ENCODE data around the gene ZIK1. TPM values are rescaled to one million over a fixed set of nuclear protein-coding genes. Genes with fewer than 3 reads are reported as not detected.

Gene ZIK1
- total RNA-seq, 1 experiment from 2014 or later = 1.7 TPM

Other genes with a start within 250 kb of the ZIK1 start
- 6.7 and 7.6 TPM in 2 replicates for gene ZNF304, start 232.9 kb upstream of the ZIK1 start, total RNA-seq (2014; rRNA removed; shearing (Covaris generic))
- gene TRAPPC2B, start 220.6 kb upstream of the ZIK1 start, total RNA-seq (2014; rRNA removed; shearing (Covaris generic)) = 12.4 and 14.8 TPM in 2 replicates
- gene ZNF547, start 220.6 kb upstream of the ZIK1 start, total RNA-seq (2014; rRNA removed; shearing (Covaris generic)) = 1.5 and 1.8 TPM in 2 replicates
- 12.7 and 13.7 TPM in 2 replicates for gene ZNF548, start 194.3 kb upstream of the ZIK1 start, total RNA-seq (2014; rRNA removed; shearing (Covaris generic))
- gene ZNF17, start 173.0 kb upstream of the ZIK1 start, total RNA-seq (2014; rRNA removed; shearing (Covaris generic)) = 4.6 and 4.8 TPM in 2 replicates
- gene ZNF749, start 148.8 kb upstream of the ZIK1 start, total RNA-seq (2014; rRNA removed; shearing (Covaris generic)) = 9.8 and 9.9 TPM in 2 replicates
- 0.05 and 0.08 TPM in 2 replicates for gene VN1R1, start 127.0 kb upstream of the ZIK1 start, total RNA-seq (2014; rRNA removed; shearing (Covaris generic))
- 6.6 and 6.8 TPM in 2 replicates for gene ZNF772, start 106.6 kb upstream of the ZIK1 start, total RNA-seq (2014; rRNA removed; shearing (Covaris generic))
- 6.5 and 8.6 TPM in 2 replicates for gene ZNF419, start 96.4 kb upstream of the ZIK1 start, total RNA-seq (2014; rRNA removed; shearing (Covaris generic))
- gene ZNF773, start 84.2 kb upstream of the ZIK1 start, total RNA-seq (2014; rRNA removed; shearing (Covaris generic)) = 6.6 and 10.0 TPM in 2 replicates
- 6.6 and 7.6 TPM in 2 replicates for gene ZNF549, start 56.8 kb upstream of the ZIK1 start, total RNA-seq (2014; rRNA removed; shearing (Covaris generic))
- gene ZNF550, start 24.3 kb upstream of the ZIK1 start, total RNA-seq (2014; rRNA removed; shearing (Covaris generic)) = 6.1 and 7.1 TPM in 2 replicates
- gene ZNF416, start 5.2 kb upstream of the ZIK1 start, total RNA-seq (2014; rRNA removed; shearing (Covaris generic)) = 4.5 and 4.6 TPM in 2 replicates
- 3.8 and 6.5 TPM in 2 replicates for gene ZNF530, start 15.7 kb downstream of the ZIK1 start, total RNA-seq (2014; rRNA removed; shearing (Covaris generic))
- 15.4 and 16.3 TPM in 2 replicates for gene ZNF134, start 30.1 kb downstream of the ZIK1 start, total RNA-seq (2014; rRNA removed; shearing (Covaris generic))
- 10.4 TPM in 2 replicates for gene ZNF211, start 49.0 kb downstream of the ZIK1 start, total RNA-seq (2014; rRNA removed; shearing (Covaris generic))
- not detected in 2 replicates for gene ZSCAN4, start 84.8 kb downstream of the ZIK1 start, total RNA-seq (2014; rRNA removed; shearing (Covaris generic))
- gene ZNF551, start 97.8 kb downstream of the ZIK1 start, total RNA-seq (2014; rRNA removed; shearing (Covaris generic)) = 10.0 and 15.2 TPM in 2 replicates
- gene ZNF154, start 125.1 kb downstream of the ZIK1 start, total RNA-seq (2014; rRNA removed; shearing (Covaris generic)) = 0.03 TPM in 1 of 2 replicates, not detected in the other
- 5.0 and 5.5 TPM in 2 replicates for gene ZNF671, start 143.5 kb downstream of the ZIK1 start, total RNA-seq (2014; rRNA removed; shearing (Covaris generic))
- gene ZNF776, start 162.7 kb downstream of the ZIK1 start, total RNA-seq (2014; rRNA removed; shearing (Covaris generic)) = 5.5 and 6.6 TPM in 2 replicates
- gene ZNF586, start 185.5 kb downstream of the ZIK1 start, total RNA-seq (2014; rRNA removed; shearing (Covaris generic)) = 9.4 and 10.0 TPM in 2 replicates
- gene ZNF552, start 230.8 kb downstream of the ZIK1 start, total RNA-seq (2014; rRNA removed; shearing (Covaris generic)) = 4.5 and 4.9 TPM in 2 replicates
- gene ZNF587B, start 246.2 kb downstream of the ZIK1 start, total RNA-seq (2014; rRNA removed; shearing (Covaris generic)) = 19.0 and 21.2 TPM in 2 replicates